NT2/D1 (cell line): ENCODE results near the gene TINAGL1.

Source experiments
- SUZ12 ChIP-seq: IDR thresholded peaks from 2 replicates; pipeline ENCODE4 v1.6.1; 2011; ENCODE audit not compliant: insufficient read length, insufficient read depth; ENCODE audit errors: extremely low read depth
- YY1 ChIP-seq: IDR thresholded peaks from 2 replicates; pipeline ENCODE4 v1.6.1; 2011; ENCODE audit not compliant: insufficient read length, insufficient read depth
- ZNF274 ChIP-seq: IDR thresholded peaks from 2 replicates; pipeline ENCODE4 v1.6.1; 2011; ENCODE audit warnings: mild to moderate bottlenecking, low read depth, low read length

DNA sequence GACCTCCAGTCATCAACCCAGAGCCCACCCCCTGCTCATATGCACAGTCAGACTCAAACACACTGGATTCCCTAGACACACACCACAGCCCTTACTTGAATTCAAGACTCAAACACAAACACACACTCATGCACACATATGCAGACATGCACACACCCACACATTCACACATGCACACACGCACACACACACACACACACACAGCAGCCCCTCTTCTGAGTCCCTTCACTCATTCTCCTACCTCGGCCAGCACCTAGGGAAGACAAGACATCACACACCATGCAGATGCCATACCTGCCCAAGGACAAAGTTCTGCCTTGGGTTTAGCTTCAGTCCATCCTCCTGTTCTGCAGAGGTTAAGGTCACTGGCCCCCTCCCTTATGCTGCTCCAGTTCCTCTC lies 39.6 kb downstream of the TINAGL1 start:
- TF ChIP-seq SUZ12 (no peak), ZNF274 (no peak), YY1 (no peak)
